SK-N-MC (cell line): Measurements from ENCODE around the gene AAMP.

Experiments
- EZH2 ChIP-seq: fragments of 200-600 bp; sonication (generic); IDR thresholded peaks from one replicate; pipeline ENCODE4 v1.6.1; 2017; ENCODE audit warnings: antibody characterized with exemption
- FOXP2 ChIP-seq: optimal IDR thresholded peaks from 2 replicates; pipeline ENCODE3; 2011; ENCODE audit warnings: mild to moderate bottlenecking, moderate library complexity; ENCODE audit not compliant: insufficient read depth; ENCODE audit errors: extremely low read length, control extremely low read depth
- POLR2AphosphoS5 ChIP-seq: IDR thresholded peaks from 2 replicates; pipeline ENCODE4 v1.6.1; 2012; ENCODE audit warnings: mild to moderate bottlenecking, low read depth, low read length, borderline replicate concordance

DNA sequence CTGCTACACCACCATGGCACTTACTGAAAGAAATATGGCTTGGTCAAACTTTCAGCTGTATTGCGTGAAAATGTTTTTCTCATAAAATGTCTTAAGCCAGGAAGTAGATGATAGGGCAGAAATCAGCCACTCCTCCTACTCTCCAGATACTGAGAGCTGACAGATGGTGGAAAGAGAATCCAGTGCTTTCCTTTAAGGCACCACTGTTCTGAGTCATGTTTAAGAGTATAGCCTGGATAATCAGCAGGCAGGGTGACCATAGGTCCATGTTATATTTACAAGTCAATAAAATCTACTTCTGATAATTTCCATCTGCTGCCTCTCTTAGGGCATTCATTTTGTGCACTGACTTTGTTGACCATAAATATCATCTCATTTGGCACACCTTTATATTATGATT, 31.1 kb downstream of the AAMP start:
- TF ChIP-seq EZH2 (no peak), POLR2AphosphoS5 (no peak), FOXP2 (no peak)
